MCF 10A (cell line): ENCODE results near the gene SLC22A13. TPM values are rescaled to one million over a fixed set of nuclear protein-coding genes. Genes with fewer than 3 reads are reported as not detected.
"Not testable (repeated sequence)": the region's sequence is repeated elsewhere in the genome, so short reads cannot be mapped to it uniquely, and the experiment has no call there.

Experiments used
- BruUV-seq: library from RNA; stranded (reverse); fragments of 400-500 nt; replicated peaks from 2 replicates; lab custom pipeline; 2021; lab: Mats Ljungman, UMichigan
- CTCF ChIA-PET: fragments of 300-600 bp; sonication (Branson Sonifier 250); formaldehyde crosslinking; extraction: SDS; loops from one replicate; lab custom pipeline; 2021; ENCODE audit warnings: antibody characterized with exemption, inconsistent platforms; lab: Yijun Ruan, JAX
- POLR2A ChIA-PET: fragments of 300-600, 350-650 bp; sonication (Branson Sonifier 250); formaldehyde crosslinking; extraction: SDS; loops from one replicate; lab custom pipeline; 2020; ENCODE audit warnings: antibody characterized with exemption, inconsistent platforms; lab: Yijun Ruan, JAX
- DNase-seq: peaks from one replicate; pipeline ENCODE4 v3.0.0-alpha.2; 2018; ENCODE audit not compliant: unreplicated experiment
- H3K27ac Mint-ChIP-seq: one replicate; pipeline ENCODE4 v1.8.0; 2022; ENCODE audit warnings: mild to moderate bottlenecking, low read depth, mixed read lengths; ENCODE audit not compliant: unreplicated experiment
- H3K27me3 Mint-ChIP-seq: one replicate; pipeline ENCODE4 v1.8.0; 2022; ENCODE audit warnings: mixed read lengths; ENCODE audit not compliant: insufficient read depth, unreplicated experiment
- H3K36me3 Mint-ChIP-seq: one replicate; pipeline ENCODE4 v1.8.0; 2022; ENCODE audit warnings: mild to moderate bottlenecking, moderate library complexity, mixed read lengths; ENCODE audit not compliant: insufficient read depth, unreplicated experiment
- H3K4me1 Mint-ChIP-seq: one replicate; pipeline ENCODE4 v1.8.0; 2022; ENCODE audit warnings: mixed read lengths; ENCODE audit not compliant: insufficient read depth, unreplicated experiment
- H3K4me3 Mint-ChIP-seq: one replicate; pipeline ENCODE4 v1.8.0; 2022; ENCODE audit warnings: mild to moderate bottlenecking, moderate library complexity, mixed read lengths; ENCODE audit not compliant: unreplicated experiment
- H3K9me3 Mint-ChIP-seq: one replicate; pipeline ENCODE4 v1.8.0; 2022; ENCODE audit warnings: mixed read lengths; ENCODE audit not compliant: unreplicated experiment
- intact Hi-C: fragments of 100-400 bp; cut with micrococcal nuclease; formaldehyde crosslinking; loops from 2 replicates; pipeline ENCODE4 v1.14.1; 2022
- total RNA-seq: library from RNA; stranded (reverse); gene quantifications from 2 replicates; pipeline ENCODE4 v1.2.3, GENCODE V29; 2022
- TF ChIP-seq, protein P1 (sequence below): fragments of 200-600 bp; IDR thresholded peaks from one replicate; pipeline ENCODE4 v1.8.0; 2022; ENCODE audit warnings: antibody characterized with exemption, mild to moderate bottlenecking; ENCODE audit not compliant: unreplicated experiment

The SLC22A13 gene
- total RNA-seq, 1 experiment from 2014 or later = 1.9 TPM

DNA sequence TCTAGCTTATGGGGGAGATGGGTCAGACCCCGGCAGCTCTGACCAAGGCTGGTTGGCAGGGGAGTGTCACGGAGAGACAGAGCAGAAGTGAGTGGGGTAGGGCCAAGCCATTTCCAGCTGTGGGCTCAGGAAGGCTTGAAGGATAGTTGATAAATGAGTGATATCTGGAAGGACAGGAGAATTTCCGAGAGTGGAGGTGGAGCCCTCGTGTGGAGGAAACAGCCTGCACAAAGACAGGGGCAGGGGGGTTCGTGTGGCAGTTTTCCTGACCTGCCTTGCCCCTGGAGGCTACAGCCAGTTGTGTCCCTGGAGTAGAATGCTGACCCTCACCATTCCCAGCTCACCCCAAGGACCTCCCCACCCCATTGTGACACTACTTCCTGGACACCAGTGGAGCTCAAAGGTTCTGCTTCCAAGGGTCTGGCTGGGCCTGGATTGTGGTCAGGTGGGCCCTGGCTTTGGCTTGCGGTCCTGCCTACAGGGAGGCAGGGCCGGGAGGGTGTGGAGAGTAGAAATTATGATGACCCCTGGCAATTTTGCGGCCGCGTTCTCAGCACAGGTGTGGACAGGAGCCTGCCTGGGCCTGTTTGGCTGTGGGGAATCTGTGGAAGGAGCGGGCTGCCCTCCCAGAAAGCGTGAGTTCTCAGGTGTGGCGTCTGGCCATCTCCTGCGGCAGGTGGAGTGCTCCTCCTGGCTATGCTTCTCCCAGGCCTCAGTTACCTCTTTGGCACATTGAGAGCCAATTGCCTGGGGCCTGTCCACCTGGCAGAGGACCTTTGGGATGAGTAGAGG, 16.5 kb downstream of the SLC22A13 start, which contains the start of gene SLC22A14:
SLC22A14 (plus strand) TSS at position 400 of the 792 bp plus-strand sequence. CDS start 23,733 bp downstream, outside the sequence.
- POLR2A ChIA-PET = no interaction called here
- Mint-ChIP-seq H3K4me3 (no peak within 1 kb of the TSS), H3K4me1 (no peaks in the 10 kb centered on the region), H3K9me3 (no peaks in the 10 kb centered on the region), H3K36me3 (peaks cover 11% of the 10 kb centered on the region), H3K27me3 (no peaks in the 10 kb centered on the region), H3K27ac (no peak within 1 kb of the TSS)
- CTCF ChIA-PET = interaction anchor here (0.9 kb wide), 1 partner anchor 34 kb away, joined by 3 read pairs; no protein-coding TSS in a partner anchor
- TF ChIP-seq, protein P1, sequence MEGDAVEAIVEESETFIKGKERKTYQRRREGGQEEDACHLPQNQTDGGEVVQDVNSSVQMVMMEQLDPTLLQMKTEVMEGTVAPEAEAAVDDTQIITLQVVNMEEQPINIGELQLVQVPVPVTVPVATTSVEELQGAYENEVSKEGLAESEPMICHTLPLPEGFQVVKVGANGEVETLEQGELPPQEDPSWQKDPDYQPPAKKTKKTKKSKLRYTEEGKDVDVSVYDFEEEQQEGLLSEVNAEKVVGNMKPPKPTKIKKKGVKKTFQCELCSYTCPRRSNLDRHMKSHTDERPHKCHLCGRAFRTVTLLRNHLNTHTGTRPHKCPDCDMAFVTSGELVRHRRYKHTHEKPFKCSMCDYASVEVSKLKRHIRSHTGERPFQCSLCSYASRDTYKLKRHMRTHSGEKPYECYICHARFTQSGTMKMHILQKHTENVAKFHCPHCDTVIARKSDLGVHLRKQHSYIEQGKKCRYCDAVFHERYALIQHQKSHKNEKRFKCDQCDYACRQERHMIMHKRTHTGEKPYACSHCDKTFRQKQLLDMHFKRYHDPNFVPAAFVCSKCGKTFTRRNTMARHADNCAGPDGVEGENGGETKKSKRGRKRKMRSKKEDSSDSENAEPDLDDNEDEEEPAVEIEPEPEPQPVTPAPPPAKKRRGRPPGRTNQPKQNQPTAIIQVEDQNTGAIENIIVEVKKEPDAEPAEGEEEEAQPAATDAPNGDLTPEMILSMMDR = no peak
- DNase-seq = no peak
- intact Hi-C loops = no loop called here
- BruUV-seq = no TSS peak

GRCh38 chr3:38283810-38284755, 18.5 kb downstream of the SLC22A13 start:
- intact Hi-C loops = no loop called here
- no peaks in the 10 kb centered on the region for H3K9me3 Mint-ChIP-seq
- DNase-seq = no peak
- H3K4me3 Mint-ChIP-seq = no peak overlapping the region
- peaks cover 3% of the 10 kb centered on the region for H3K36me3 Mint-ChIP-seq
- ChIA-PET POLR2A (no interaction called here), CTCF (interaction anchor here (1.1 kb wide), 1 partner anchor 62 kb away, joined by 3 read pairs; no protein-coding TSS in a partner anchor)
- no TSS peak for BruUV-seq
- H3K4me1 Mint-ChIP-seq = no peaks in the 10 kb centered on the region
- H3K27ac Mint-ChIP-seq = no peak overlapping the region
- no peaks in the 10 kb centered on the region for H3K27me3 Mint-ChIP-seq
- TF ChIP-seq, protein P1 = no peak

GRCh38 chr3:38284756-38285150, 19.1 kb downstream of the SLC22A13 start:
- no TSS peak for BruUV-seq
- TF ChIP-seq, protein P1 = no peak
- Mint-ChIP-seq H3K36me3 (no peaks in the 10 kb centered on the region), H3K4me1 (no peaks in the 10 kb centered on the region), H3K4me3 (no peak overlapping the region), H3K27me3 (no peaks in the 10 kb centered on the region), H3K27ac (no peak overlapping the region), H3K9me3 (no peaks in the 10 kb centered on the region)
- CTCF ChIA-PET = interaction anchor here (1.1 to 1.4 kb wide), 2 partner anchors 13 to 61 kb away, joined by 3 to 8 read pairs; no protein-coding TSS in a partner anchor
- intact Hi-C loops = no loop called here
- POLR2A ChIA-PET = no interaction called here
- DNase-seq = no peak

DNA sequence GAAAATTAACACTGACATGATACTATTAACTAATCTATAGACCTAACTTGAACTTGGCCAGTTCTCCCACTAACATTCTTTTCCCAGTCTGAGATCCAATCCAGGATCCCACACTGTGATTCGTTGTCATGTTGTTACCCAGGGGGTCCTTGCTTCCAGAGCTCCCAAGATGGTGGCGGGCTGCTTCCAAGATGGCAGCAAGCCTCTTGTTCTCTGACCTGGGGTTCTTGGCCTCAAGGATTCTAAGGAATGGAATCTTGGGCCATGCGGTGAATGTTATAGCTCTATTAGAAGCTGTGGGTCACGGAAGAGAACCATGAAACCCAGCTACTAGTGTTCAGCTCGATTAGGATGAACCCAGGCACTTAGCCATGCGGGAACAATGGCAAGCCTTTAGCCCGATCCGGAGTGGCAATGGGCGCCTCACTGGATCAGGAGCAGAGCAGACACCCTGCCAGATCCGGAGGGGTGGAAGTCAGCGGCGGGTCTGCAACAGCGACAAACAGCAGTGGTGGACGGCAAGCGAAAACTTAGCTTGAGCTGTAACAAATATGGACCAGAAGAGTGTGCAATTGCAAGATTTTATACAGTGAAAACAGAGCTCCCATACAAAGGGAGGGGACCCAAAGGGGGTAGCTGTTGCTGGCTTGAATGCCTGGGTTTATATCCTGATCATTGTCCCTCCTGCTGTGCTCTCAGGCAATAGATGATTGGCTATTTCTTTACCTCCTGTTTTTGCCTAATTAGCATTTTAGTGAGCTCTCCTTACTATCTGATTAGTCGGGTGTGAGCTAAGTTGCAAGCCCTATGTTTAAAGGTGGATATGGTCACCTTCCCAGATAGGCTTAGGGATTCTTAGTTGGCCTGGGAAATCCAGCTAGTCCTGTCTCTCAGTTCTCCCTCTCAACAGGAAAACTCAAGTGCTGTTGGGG, 23.9 kb downstream of the SLC22A13 start:
- BruUV-seq, H3K27ac Mint-ChIP-seq, H3K36me3 Mint-ChIP-seq, H3K4me3 Mint-ChIP-seq, POLR2A ChIA-PET, intact Hi-C loops, H3K27me3 Mint-ChIP-seq, H3K4me1 Mint-ChIP-seq, H3K9me3 Mint-ChIP-seq, DNase-seq: not testable (repeated sequence)
- CTCF ChIA-PET = interaction anchor here (0.6 to 1.1 kb wide), 2 partner anchors 9 to 63 kb away, joined by 3 to 9 read pairs; no protein-coding TSS in a partner anchor

DNA sequence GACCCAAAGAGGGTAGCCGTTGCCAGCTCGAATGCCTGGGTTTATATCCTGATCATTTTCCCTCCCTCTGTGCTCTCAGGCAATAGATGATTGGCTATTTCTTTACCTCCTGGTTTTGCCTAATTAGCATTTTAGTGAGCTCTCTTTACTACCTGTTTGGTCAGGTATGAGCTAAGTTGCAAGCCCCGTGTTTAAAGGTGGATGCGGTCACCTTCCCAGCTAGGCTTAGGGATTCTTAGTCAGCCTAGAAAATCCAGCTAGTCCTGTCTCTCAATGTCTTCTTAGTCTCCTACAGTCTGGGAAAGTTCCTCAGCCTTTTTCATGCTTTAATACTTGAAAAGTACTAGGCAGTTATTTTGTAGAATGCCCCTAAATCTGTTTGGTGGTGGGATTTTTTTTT, 31.4 kb downstream of the SLC22A13 start:
- BruUV-seq, DNase-seq, H3K27me3 Mint-ChIP-seq, H3K4me3 Mint-ChIP-seq, H3K9me3 Mint-ChIP-seq, H3K27ac Mint-ChIP-seq, H3K36me3 Mint-ChIP-seq, intact Hi-C loops, H3K4me1 Mint-ChIP-seq: not testable (repeated sequence)
- ChIA-PET POLR2A (interaction anchor here (0.7 kb wide), 1 partner anchor 160 kb away, joined by 3 read pairs; the partner anchor contains the start of gene ACAA1), CTCF (interaction anchor here (0.6 to 3.1 kb wide), 11 partner anchors 9 to 703 kb away, joined by 3 to 21 read pairs (median 4); partner anchors contain the start of gene XYLB)
